GM18870 (cell line): ENCODE measurements around the gene FRMPD4.

Source experiments
- ATAC-seq: cut with Tn5 transposase; IDR thresholded peaks from one replicate; pipeline ENCODE4 v1.9.1; 2021; ENCODE audit warnings: moderate library complexity; ENCODE audit not compliant: unreplicated experiment

The FRMPD4 gene

GRCh38 chrX:12210196-12210815, 72.0 kb downstream of the FRMPD4 start:
- ATAC-seq, result no peak

DNA sequence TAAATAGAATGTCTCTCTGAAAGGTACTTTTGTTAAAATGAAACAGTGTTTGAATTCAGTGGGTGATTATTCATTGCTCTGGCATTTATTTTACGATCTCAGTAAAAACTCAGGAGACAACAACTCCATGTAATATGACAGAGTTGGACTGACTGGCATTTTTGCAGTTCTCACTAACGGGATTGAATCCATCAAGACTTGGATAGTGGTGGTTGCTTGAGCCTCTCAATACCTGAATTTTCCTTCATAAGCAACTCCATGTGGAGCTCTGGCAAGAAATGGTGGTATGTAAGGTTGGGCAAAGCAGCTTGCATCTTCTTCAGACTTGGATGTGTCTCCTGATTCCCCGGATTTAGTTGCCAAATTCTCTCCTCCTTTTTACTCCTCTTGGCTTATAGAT, 72.7 kb downstream of the FRMPD4 start:
- no peak for ATAC-seq

GRCh38 chrX:12223650-12224049, 85.4 kb downstream of the FRMPD4 start:
- no peak for ATAC-seq

GRCh38 chrX:12225107-12225506, 86.8 kb downstream of the FRMPD4 start:
- no peak for ATAC-seq

DNA sequence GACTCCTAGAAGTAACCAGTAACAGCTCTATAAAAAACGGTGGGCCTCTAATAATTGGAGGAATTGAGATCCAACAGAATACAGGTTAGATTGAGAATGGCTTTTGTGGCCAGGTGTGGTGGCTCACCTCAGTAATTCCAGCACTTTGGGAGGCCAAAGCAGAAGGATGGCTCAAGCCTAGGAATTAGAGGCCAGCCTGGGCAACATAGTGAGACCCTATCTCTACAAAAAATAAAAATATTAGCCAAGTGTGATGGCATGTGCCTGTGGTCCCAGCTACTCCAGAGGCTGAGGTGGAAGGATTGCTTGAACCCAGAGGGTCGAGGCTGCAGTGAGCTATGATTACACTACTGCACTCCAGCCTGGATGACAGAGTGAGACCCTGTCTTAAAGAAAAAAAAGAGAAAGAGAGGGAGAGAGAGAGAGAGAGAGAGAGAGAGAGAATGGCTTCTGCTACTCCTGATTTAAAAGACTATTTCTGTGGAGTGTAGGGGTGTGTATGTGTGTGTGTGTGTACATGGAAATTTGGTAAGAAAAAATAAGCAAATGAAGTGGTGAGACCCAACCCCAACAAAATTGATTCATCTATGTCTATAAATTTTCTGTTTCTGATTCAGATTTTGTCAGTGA, 89.3 kb downstream of the FRMPD4 start:
- no peak for ATAC-seq

DNA sequence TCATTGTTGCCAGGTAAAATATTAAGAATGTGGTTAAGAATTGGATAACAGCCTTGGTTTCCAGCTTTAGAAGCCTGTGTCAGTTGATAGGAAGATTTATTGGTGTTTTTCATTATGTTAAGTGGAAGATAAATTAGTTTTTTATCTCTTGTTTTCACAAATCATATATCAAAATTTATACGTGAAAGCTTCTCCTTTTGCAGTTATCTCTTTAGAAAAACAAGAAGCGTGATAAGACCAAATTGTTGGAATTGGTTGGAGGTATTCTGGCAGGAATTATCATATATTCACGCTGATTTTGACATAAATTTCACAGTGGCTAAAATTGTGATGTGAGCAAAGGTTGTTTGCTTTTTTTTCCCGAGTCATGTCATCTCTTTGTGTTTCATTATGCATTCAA, 90.6 kb downstream of the FRMPD4 start:
- no peak for ATAC-seq

GRCh38 chrX:12229986-12230385, 91.7 kb downstream of the FRMPD4 start:
- no peak for ATAC-seq

- no peak for ATAC-seq
Measured at GRCh38 chrX:12234534-12235329, 96.5 kb downstream of the FRMPD4 start.

GRCh38 chrX:12236156-12236555, 97.9 kb downstream of the FRMPD4 start:
- ATAC-seq, result no peak

GRCh38 chrX:12237131-12237530, 98.9 kb downstream of the FRMPD4 start:
- no peak for ATAC-seq

DNA sequence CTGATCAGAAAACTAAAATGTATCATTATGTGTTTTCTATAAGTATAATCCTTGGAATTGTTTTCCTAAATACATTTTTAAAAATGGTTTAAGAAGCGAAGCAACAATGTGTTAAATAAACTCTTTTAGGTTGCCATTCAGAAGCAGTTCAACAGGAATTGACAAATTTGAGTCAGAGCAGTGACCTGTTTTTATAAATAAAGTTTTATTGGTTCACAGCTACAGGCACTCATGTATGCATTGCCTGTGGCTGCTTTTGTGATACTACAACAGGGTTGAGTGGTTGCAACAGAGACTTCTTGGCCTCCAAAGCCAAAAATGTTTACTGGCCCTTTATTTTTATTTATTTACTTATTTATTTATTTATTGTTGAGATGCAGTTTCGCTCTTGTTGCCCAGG, 99.5 kb downstream of the FRMPD4 start:
- no peak for ATAC-seq

GRCh38 chrX:12239356-12240082, 101.2 kb downstream of the FRMPD4 start:
- no peak for ATAC-seq

DNA sequence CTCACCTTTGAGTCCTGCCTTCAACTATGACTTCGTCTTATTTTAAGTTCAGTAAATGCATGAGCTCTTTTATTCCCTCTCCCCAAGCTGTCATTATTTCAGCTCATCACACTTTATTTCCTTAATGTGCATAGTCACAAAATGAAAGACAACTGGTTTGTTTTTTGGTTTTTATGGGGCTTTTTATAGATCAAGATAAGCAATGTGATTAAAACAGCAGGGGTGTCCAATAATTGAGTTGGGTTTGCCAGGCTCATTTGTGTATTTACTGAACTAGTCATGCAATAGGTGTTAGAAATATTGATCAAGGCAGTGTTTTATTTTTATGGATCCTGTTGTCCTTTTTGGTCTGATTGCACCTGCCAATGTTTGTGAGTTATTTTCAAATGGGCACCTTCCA, 102.2 kb downstream of the FRMPD4 start:
- no peak for ATAC-seq

- no peak for ATAC-seq
Measured at GRCh38 chrX:12241026-12241425, 102.8 kb downstream of the FRMPD4 start.

DNA sequence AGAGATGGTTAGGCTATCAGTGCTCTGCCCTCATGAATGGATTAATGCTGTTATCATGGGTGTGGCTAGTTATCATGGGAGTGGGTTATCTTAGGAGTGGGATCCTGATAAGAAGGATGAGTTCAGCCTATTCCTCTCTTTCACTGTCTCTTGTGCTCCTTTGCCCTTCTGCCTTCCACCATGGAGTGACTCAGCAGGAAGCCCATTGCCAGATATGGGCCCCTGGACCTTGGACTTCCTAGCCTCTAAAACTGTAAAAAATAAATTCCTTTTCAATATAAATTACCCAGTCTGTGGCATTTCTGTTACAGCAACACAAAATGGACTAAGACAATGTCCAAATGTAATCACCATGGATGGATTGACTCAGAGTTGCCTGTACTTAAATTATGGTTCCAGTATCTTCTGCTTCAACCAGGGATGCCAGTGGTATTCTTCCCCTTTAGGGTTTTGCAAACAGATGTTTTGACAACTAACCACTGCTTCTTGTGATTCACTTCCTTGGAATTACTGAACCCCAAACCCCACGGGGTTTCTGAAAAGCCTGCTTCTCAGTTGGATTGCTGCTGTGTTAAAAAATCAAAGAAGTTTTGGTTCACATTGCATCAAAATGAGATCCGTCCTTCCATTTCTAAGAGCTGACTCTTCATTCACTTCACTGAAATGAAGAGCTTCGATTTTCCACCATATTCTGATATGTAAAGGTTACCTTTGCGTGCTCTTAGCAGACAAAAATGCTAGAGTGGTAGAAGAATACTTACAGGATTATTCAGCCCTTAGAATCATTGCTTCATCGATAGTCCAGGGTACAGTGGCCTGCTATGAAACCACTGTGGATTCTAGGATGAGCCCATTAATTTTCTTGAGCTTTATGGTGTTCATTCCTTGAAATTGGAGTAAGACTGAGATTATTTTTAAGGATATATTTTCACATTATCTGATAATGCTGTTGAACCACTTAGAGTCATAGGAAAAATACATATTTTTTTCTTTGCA, 107.7 kb downstream of the FRMPD4 start:
- no peak for ATAC-seq

GRCh38 chrX:12249997-12250396, 111.7 kb downstream of the FRMPD4 start:
- ATAC-seq, result no peak

DNA sequence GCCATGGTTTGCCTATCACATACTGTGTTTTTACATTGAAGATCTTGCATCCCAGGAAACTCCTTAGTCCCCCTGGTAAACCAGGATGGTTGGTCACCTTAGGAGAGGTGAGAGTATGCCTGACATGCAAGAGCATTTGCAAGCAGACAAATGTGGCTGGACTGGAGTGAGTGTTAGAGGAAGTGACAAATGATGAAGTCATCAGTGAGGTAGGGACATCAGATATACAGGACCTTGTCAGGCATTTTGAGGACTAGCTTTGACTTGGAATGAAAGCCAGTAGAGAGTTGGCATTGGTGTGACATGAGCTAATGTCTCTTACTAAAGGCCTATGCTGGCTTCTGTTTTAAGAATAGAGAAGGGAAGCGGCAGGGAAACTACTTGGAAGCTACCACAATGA, 124.9 kb downstream of the FRMPD4 start:
- ATAC-seq, result no peak

DNA sequence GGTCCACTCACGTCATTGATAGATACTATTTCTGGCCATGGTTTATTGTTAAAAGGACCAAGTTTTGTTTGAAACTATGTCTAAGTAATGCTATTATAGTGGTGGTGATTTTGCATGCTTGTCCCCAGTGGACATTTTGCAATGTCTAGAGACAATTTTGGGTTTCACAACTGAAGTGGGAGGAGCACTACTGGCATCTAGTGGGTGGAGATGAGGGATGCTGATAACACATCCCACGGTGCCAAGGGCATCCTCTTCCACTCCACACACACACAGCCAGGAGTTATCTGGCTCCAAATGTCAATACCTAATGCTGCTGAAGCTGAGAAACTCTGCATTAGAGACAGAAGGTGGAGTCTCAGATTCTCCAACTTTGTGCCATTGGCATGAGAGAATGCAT, 131.2 kb downstream of the FRMPD4 start:
- no peak for ATAC-seq

- ATAC-seq, result no peak
Measured at GRCh38 chrX:12278151-12278550, 139.9 kb downstream of the FRMPD4 start.

DNA sequence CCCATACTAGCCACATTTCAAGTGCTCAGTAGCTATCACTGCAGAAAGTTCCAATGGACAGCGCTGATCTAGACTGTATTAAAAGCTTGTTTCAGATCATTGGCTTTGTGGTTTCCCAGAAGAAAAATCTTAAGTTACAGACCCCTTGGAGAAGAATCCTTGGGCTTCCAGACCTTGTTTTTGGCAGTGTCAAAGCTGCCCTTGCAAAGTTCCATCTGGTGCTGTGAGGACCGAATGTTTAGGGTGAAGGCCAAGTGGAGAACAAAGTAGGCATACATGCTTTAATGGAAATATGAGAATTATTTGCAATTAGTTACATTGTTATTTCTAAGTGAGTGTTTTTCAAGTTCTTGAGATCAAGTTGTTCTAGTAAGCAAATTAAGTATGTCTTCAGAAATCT, 144.7 kb downstream of the FRMPD4 start:
- no peak for ATAC-seq
